GM12891 (cell line): ENCODE measurements around the gene TNPO3.

ENCODE experiments used
- DNase-seq: peaks from one replicate; pipeline ENCODE4 v3.0.0; 2011; ENCODE audit warnings: low spot score; ENCODE audit not compliant: insufficient read length
- FAIRE-seq: peaks from 2 replicates; lab custom pipeline; 2011; peaks lifted over from hg19 to GRCh38; lab: Jason Lieb, UNC
- PAX5 ChIP-seq: IDR thresholded peaks from 2 replicates; pipeline ENCODE4 v1.6.1; 2011; ENCODE audit warnings: low read length, moderate library complexity, mild to moderate bottlenecking; ENCODE audit not compliant: insufficient read depth, severe bottlenecking
- POLR2A ChIP-seq: IDR thresholded peaks from 2 replicates; pipeline ENCODE4 v1.6.1; 2011; ENCODE audit warnings: low read depth, low read length, control low read depth
- POLR2AphosphoS5 ChIP-seq: IDR thresholded peaks from 2 replicates; pipeline ENCODE4 v1.6.1; 2011; ENCODE audit warnings: low read depth, low read length, control low read depth
- POU2F2 ChIP-seq: IDR thresholded peaks from 2 replicates; pipeline ENCODE4 v1.6.1; 2011; ENCODE audit warnings: low read depth, mild to moderate bottlenecking, control low read depth, low read length, moderate library complexity
- SPI1 ChIP-seq: IDR thresholded peaks from 2 replicates; pipeline ENCODE4 v1.6.1; 2011; ENCODE audit warnings: low read depth, low read length, control low read depth
- TAF1 ChIP-seq: IDR thresholded peaks from 2 replicates; pipeline ENCODE4 v1.6.1; 2011; ENCODE audit warnings: low read depth, low read length, control low read depth

TNPO3 gene

GRCh38 chr7:128941946-128942526, 112.9 kb downstream of the TNPO3 start:
- DNase-seq (no peak), FAIRE-seq (no peak)
- TF ChIP-seq SPI1 (no peak), POLR2A (no peak), TAF1 (no peak), POLR2AphosphoS5 (no peak), PAX5 (no peak), POU2F2 (no peak)

DNA sequence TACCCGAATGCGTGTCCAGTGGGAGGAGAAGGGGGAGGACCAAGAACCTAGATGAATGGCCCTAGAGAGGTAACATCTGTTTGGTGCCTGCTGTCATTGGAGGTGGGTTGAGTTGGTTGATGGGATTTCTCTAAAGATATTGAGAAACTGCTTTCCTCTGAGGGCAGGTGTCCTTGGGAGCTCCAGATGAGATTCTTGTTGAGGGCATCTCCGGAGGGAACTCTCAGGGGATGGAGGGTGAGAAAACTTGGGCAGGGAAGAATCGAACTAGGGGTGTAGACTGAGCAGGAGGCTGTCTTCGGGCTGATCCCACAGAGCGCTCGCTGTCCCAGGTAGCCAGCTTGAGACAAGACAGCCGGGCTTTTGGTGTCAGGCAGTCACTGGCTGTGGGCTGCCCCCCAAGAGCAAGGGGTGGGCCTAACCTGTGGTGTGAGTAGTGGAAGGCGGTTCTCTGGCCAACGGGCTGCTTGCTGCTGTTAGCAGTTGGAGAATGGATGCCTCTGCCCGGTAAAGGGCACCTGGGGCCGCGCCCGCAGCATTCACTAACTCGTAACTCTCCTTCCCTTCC, 113.5 kb downstream of the TNPO3 start:
- FAIRE-seq = no peak
- DNase-seq = no peak

DNA sequence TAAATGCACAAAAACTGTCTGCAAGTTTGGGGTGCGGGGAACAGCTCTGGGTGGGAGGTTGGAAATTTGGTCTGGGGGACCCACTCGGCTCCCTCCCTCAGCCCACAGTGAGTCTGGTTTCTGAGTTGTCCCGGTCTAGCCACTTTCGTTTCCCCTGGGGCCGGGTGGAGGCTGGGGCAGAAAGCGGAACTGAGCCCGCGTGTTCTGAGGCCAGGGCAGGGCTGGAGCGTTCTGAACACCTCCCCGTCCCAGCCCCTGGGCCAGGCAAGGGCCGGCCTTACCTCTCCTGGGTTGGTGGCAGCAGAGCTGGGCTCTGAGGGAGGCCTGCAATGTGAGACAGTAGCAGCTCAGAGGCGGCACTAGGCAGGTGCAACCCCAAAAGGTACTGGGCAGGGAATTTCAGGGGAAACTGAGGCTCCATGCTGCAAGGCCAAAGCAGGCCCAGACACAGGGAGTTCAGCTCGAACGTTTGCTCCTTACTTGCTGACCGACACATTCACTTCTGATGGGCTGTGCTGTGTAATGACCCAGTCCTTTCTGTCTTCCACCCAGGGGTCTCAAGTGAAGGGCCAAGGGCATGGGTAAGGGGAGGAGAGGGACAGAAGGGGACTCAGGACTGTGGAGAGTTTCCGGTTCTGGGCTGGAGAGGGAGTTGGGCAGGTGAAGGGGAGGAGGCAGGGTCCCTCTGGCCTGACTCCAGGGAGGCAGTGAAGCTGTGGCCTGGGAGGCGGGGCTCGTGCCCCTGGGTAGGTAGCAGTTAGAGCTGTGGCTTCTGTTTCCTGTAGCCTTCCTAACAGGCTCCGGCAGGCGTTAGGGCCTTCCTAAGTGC, 114.2 kb downstream of the TNPO3 start:
- TF ChIP-seq POLR2AphosphoS5 = 0 out of 2 replicates have a peak, but pooled peaks have one; percentile 45
- peak; percentile 85 for TF ChIP-seq PAX5
- TF ChIP-seq SPI1 = peak; percentile 99
- peak; percentile 40; the same call in 1 of the 2 replicates for TF ChIP-seq POU2F2
- peak; percentile 66; the same call in 1 of the 2 replicates for TF ChIP-seq TAF1
- no peak for TF ChIP-seq POLR2A
- DNase-seq (peak; percentile 84), FAIRE-seq (peak; percentile 95)

More for the DNA sequence above, 113.5 kb downstream of the TNPO3 start:
- TF ChIP-seq PAX5 = no peak

GRCh38 chr7:128939861-128940410, 115.0 kb downstream of the TNPO3 start:
- DNase-seq = no peak
- no peak for FAIRE-seq

DNA sequence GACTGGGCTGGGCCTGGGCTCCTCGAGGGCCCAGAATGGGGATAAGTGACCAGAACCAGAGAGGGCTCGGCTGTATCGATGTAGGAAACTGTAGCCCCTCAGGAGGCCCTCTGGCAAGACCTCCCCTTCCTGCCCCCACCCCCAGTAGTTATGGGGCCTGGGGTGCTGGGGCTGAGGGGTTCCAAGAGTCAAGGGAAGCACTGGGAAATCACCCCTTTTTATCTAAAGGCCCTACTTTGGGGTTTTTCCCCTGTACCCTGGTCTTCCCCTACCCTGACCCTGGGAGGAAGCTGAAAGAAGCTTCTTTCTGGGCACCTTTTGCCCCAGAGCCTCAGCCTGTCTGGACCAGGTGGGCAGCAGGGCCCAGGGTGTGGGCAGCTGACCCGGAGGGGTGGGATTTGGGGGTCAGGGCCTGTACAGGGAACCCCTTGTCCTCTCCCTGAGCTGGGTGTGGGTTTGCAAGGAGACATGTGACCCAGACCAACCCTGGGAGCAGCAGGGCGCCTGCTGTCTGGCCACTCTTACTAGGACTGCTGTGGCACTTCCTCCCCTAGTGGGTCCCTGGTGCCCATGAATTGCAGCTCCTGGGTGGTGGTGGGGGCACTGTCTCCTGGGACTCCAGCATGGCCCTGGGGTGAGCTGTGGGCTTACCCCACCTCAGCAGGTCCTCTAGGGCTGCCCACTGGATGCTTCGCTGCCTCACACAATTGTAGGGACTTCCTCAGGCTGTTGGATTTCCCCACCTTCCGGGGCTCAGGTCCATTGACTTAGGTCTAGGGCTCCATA, 115.6 kb downstream of the TNPO3 start:
- FAIRE-seq = no peak
- no peak for DNase-seq

More at GRCh38 chr7:128939861-128940410, 115.0 kb downstream of the TNPO3 start:
- TF ChIP-seq POLR2AphosphoS5 = no peak; the same call in 1 of the 2 replicates
- TF ChIP-seq PAX5 = no peak
- no peak for TF ChIP-seq SPI1
- TF ChIP-seq POLR2A = peak; percentile 73
- peak; percentile 33; the same call in 1 of the 2 replicates for TF ChIP-seq TAF1

GRCh38 chr7:128938544-128939074, 116.3 kb downstream of the TNPO3 start:
- FAIRE-seq = peak; percentile 71
- TF ChIP-seq PAX5 (no peak), SPI1 (no peak), POLR2A (peak; percentile 80; the same call in 1 of the 2 replicates), TAF1 (peak; percentile 38; the same call in 1 of the 2 replicates), POLR2AphosphoS5 (peak; percentile 89)
- DNase-seq = no peak

More for the DNA sequence above, 115.6 kb downstream of the TNPO3 start:
- peak; percentile 15 for TF ChIP-seq PAX5
- peak; percentile 55 for TF ChIP-seq SPI1
- peak; percentile 32; the same call in 1 of the 2 replicates for TF ChIP-seq TAF1
- no peak; the same call in 1 of the 2 replicates for TF ChIP-seq POLR2A
- peak; percentile 68 for TF ChIP-seq POLR2AphosphoS5
- TF ChIP-seq POU2F2 = no peak

DNA sequence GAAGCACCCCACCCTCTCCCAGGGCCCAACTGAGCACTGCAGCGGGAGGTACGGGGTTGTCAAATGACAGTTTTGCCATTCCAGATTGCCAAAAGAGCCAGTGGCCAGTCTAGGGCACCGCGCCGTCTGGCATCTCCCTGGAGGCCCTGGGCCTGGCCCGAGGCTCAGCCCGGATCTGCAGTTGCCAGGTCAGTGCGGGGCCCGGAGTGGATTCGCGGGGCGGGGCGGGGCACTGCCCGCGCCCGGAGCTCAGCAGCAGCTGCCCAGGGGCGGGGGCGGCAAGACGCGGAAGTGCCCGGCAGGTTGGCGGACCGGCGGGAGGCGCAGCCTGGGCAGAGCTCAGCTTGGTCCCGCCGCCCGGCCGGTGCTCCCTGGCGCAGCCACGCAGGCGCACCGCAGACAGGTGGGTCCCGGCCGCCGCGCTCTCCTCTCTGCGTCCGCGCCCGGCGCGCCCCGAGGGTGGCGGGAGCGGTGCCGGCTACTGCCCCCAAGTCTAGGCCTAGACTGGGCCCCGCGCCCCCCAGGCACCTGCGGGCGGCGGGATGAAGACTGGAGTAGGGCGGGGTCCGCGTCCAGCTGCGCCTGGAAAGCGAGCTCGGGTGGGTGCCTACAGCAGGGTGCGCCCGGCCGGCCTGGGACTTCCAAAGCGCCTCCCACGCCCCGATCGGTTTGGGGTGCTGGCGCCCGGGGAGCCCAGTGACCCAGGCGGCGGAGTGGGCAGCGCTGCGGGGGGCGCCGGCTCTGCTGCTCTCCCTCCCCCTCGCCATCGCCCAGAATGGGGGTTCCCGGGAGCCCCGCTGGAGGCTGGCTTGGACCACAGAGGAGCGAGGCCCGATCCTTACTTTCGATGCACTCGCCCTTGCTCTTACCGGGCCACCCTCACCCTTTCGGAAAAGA, 117.0 kb downstream of the TNPO3 start, which contains the start of gene IRF5:
TSS of gene IRF5 (plus strand) at position 281 of the 897 bp plus-strand sequence. CDS start 4,155 bp downstream, outside the sequence.
- TF ChIP-seq POLR2A (no peak; the same call in none of the 2 replicates), PAX5 (no peak), POLR2AphosphoS5 (peak; percentile 81), SPI1 (0 out of 2 replicates have a peak, but pooled peaks have one; percentile 23), TAF1 (0 out of 2 replicates have a peak, but pooled peaks have one; percentile 64), POU2F2 (no peak)
- DNase-seq = no peak
- FAIRE-seq = peak; percentile 66
